Psoas muscle (tissue), 8 donors: ENCODE data around the gene ETF1. TPM values are rescaled to one million over a fixed set of nuclear protein-coding genes. Genes with fewer than 3 reads are reported as not detected.

Source experiments
- ATAC-seq, 4 donors: fragments of 200-7000 bp; cut with Tn5 transposase; one replicate each; pipeline ENCODE4 v1.9.1; 2020; ENCODE audit warnings: moderate library complexity in 3 of 4, mild to moderate bottlenecking in 2 of 4
- DNase-seq, 2 donors: peaks; one replicate each; pipeline ENCODE4 v3.0.0-alpha.2; 2020
- H3K27ac ChIP-seq: fragments of 200-600 bp; one replicate; pipeline ENCODE4 v1.8.0; 2022
- H3K27me3 ChIP-seq, 3 donors: fragments of 200-600 bp in 1 of 3; one replicate each; pipeline versions ENCODE4 v1.6.1 to v1.8.0; 2013 to 2022; ENCODE audit warnings: low read length in 2 of 3, mild to moderate bottlenecking in 2 of 3, moderate library complexity in 1 of 3; ENCODE audit not compliant: insufficient read depth in 3 of 3
- H3K36me3 ChIP-seq, 2 donors: fragments of 200-600 bp in 1 of 2; one replicate each; pipeline versions ENCODE4 v1.6.1 to v1.8.0; 2013 to 2022; ENCODE audit warnings: low read depth in 1 of 2, mild to moderate bottlenecking in 1 of 2, moderate library complexity in 1 of 2; ENCODE audit not compliant: insufficient read depth in 1 of 2
- H3K4me1 ChIP-seq: fragments of 200-600 bp; one replicate; pipeline ENCODE4 v1.8.0; 2022
- H3K4me3 ChIP-seq: fragments of 200-600 bp; one replicate; pipeline ENCODE4 v1.8.0; 2022; ENCODE audit warnings: mild to moderate bottlenecking
- H3K9me3 ChIP-seq: fragments of 200-600 bp; one replicate; pipeline ENCODE4 v1.8.0; 2022
- CTCF ChIP-seq: fragments of 200-600 bp; IDR thresholded peaks from one replicate; pipeline ENCODE4 v1.8.0; 2022; ENCODE audit warnings: antibody characterized with exemption
- WGBS, 3 donors: extraction: QIAGEN DNeasy Blood & Tissue Kit; methylation state at CpG; one replicate each; pipeline versions ENCODE4 v1.1.6 to v1.1.7; 2013; 5-methylcytosine and 5-hydroxymethylcytosine counted together
- intact Hi-C, 2 donors: fragments of 100-400 bp; cut with DNase I; formaldehyde crosslinking; loops; one replicate each; pipeline versions ENCODE4 v1.11.0 to v1.14.2; 2022
- polyA plus RNA-seq, 3 donors: library from polyadenylated mRNA; stranded (reverse); fragments of 200-250 nt; gene quantifications; one replicate each; pipeline ENCODE4 v1.2.3, GENCODE V29; 2013
- total RNA-seq, 4 donors: library from RNA; stranded (reverse); fragmentation: NEBNext Ultra II Directional in 2 of 4; extraction: Animal tissue kit (Norgen Biotek cat#: 25700) in 2 of 4; gene quantifications; one replicate each; pipeline versions ENCODE4 v1.2.1 to v1.2.4, GENCODE V29; 2021 to 2023
- donor health status: healthy with polysubstance abuse.
- donor health status: DM: no; HTN: no; CAD: no; lungs with moderate emphysema.
- donor health status: Bipolar disorder and iron deficiency.
- donor health status: healthy.
- donor health status: DM: yes; HTN: yes; CAD: no.
- donor health status: DM: no; HTN: no; CAD: no.
- donor health status: DM: no; HTN: no; CAD: no.
- donor health status: DM: yes; HTN: yes; CAD: no.

The ETF1 gene
- total and polyA plus RNA-seq, 7 donors = 72.3 to 212 (median 153) TPM

- no peak overlapping the region for H3K4me3 ChIP-seq
- TF ChIP-seq CTCF = no peak
- no peak overlapping the region for H3K27ac ChIP-seq
- DNase-seq = no peak
- peaks cover 6 to 7% of the 10 kb centered on the region in 2 donors for H3K36me3 ChIP-seq
- 71 to 79% (median 75%) methylated on average over 7 of the region's 7 CpGs for WGBS, 3 donors
- ATAC-seq = no peak
- no peaks in the 10 kb centered on the region for H3K9me3 ChIP-seq
- H3K27me3 ChIP-seq = no peaks in the 10 kb centered on the region
- peaks cover 14% of the 10 kb centered on the region for H3K4me1 ChIP-seq
- intact Hi-C loops = no loop called here
These were observed 14.1 kb downstream of the ETF1 start for GRCh38 chr5:138528744-138529469.

GRCh38 chr5:138528208-138528607, 14.8 kb downstream of the ETF1 start:
- ATAC-seq = no peak
- 59 to 83% (median 66%) methylated on average over 1 of the region's 1 CpG for WGBS, 3 donors
- intact Hi-C loops = no loop called here

GRCh38 chr5:138527170-138527569, 15.9 kb downstream of the ETF1 start:
- ATAC-seq (no peak), DNase-seq (no peak)
- Histone ChIP-seq H3K27me3 (no peaks in the 10 kb centered on the region), H3K27ac (no peak overlapping the region), H3K36me3 (peaks cover 6 to 7% of the 10 kb centered on the region in 2 donors), H3K4me3 (no peak overlapping the region), H3K4me1 (peaks cover 7% of the 10 kb centered on the region), H3K9me3 (no peaks in the 10 kb centered on the region)
- intact Hi-C loops = no loop called here
- no peak for TF ChIP-seq CTCF
- 35 to 64% (median 43%) methylated on average over 1 of the region's 1 CpG for WGBS, 3 donors

More at GRCh38 chr5:138528208-138528607, 14.8 kb downstream of the ETF1 start:
- Histone ChIP-seq H3K36me3 (peaks cover 6 to 7% of the 10 kb centered on the region in 2 donors), H3K4me1 (peaks cover 12% of the 10 kb centered on the region), H3K9me3 (no peaks in the 10 kb centered on the region), H3K27me3 (no peaks in the 10 kb centered on the region), H3K27ac (no peak overlapping the region), H3K4me3 (no peak overlapping the region)
- no peak for DNase-seq
- TF ChIP-seq CTCF = no peak

GRCh38 chr5:138523406-138523805, 19.6 kb downstream of the ETF1 start:
- ATAC-seq = no peak
- H3K4me1 ChIP-seq = peaks cover 14% of the 10 kb centered on the region

More at GRCh38 chr5:138523406-138523805, 19.6 kb downstream of the ETF1 start:
- 92 to 98% (median 97%) methylated on average over 5 of the region's 5 CpGs for WGBS, 3 donors
- TF ChIP-seq CTCF = no peak
- H3K27ac ChIP-seq = no peak overlapping the region
- no peak for DNase-seq
- no peaks in the 10 kb centered on the region for H3K27me3 ChIP-seq
- H3K36me3 ChIP-seq = peaks cover 3 to 10% of the 10 kb centered on the region in 2 donors
- no peaks in the 10 kb centered on the region for H3K9me3 ChIP-seq
- intact Hi-C loops = no loop called here
- no peak overlapping the region for H3K4me3 ChIP-seq
